ENCODE data around the gene AOPEP. TPM values are rescaled to one million over a fixed set of nuclear protein-coding genes. Genes with fewer than 3 reads are reported as not detected.

AOPEP gene
- total RNA-seq, 4 donors from 2014 or later = 18.8 to 81.0 (median 32.1) TPM

GRCh38 chr9:94927762-94928670, 201.5 kb downstream of the AOPEP start:
- no peak for TF ChIP-seq CTCF (IDR thresholded peaks at IDR 0.05; ENCODE audit: low read depth)

GRCh38 chr9:94928691-94929368, 202.3 kb downstream of the AOPEP start:
- TF ChIP-seq CTCF (IDR thresholded peaks at IDR 0.05; ENCODE audit: low read depth) = no peak

- no peak for TF ChIP-seq CTCF (IDR thresholded peaks at IDR 0.05; ENCODE audit: low read depth)
Observed at GRCh38 chr9:94929369-94929756, 202.9 kb downstream of the AOPEP start.

GRCh38 chr9:94931036-94931633, 204.6 kb downstream of the AOPEP start:
- no peak for TF ChIP-seq CTCF (IDR thresholded peaks at IDR 0.05; ENCODE audit: low read depth)

GRCh38 chr9:94931740-94932139, 205.2 kb downstream of the AOPEP start:
- no peak for TF ChIP-seq CTCF (IDR thresholded peaks at IDR 0.05; ENCODE audit: low read depth)

GRCh38 chr9:94932652-94933510, 206.4 kb downstream of the AOPEP start:
- TF ChIP-seq CTCF (IDR thresholded peaks at IDR 0.05; ENCODE audit: low read depth) = no peak
